ENCODE results near the gene PRRX2.
"Not testable (repeated sequence)": the region's sequence is repeated elsewhere in the genome, so short reads cannot be mapped to it uniquely, and the experiment has no call there.

PRRX2 gene

DNA sequence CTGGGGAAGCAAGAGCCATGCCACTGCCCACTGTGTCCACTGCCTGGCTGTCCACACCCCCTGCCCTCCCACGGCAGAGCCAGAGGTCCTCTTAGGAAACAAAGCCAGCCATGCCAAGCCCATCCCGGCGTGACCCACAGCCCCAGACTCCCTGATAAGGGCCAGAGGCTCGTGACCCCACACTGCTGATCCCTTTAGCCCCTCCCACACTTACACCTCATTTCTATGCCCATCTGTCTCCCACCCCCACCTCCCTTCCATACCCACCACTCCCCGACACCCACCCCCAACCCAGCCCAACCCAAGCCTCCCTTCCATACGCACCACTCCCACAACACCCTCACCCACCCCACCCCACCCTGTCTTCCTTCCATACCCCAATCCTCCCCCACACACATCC, 70.1 kb downstream of the PRRX2 start:
- DNase-seq (ENCODE audit: low read depth): no peak

DNA sequence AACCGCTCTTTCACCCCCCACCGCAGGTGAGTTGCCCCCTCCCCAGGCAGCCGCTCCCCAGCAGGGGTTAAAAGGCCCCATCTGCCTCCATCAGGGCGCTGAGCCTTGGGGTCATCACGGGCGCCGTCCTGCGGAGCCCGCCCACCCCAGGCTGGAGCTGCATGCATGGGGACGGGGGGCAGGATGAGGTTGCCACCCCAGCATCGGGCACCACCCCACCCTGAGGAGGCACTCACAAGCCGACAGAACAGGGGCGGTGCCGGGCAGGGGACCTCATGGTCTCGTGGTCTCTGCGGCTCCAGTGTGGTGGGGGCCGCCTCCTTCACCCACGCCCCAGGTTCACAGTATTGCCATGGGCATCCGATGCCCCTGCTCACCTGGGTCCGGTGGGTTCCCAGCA, 70.9 kb downstream of the PRRX2 start:
- no peak for DNase-seq (ENCODE audit: low read depth)

DNA sequence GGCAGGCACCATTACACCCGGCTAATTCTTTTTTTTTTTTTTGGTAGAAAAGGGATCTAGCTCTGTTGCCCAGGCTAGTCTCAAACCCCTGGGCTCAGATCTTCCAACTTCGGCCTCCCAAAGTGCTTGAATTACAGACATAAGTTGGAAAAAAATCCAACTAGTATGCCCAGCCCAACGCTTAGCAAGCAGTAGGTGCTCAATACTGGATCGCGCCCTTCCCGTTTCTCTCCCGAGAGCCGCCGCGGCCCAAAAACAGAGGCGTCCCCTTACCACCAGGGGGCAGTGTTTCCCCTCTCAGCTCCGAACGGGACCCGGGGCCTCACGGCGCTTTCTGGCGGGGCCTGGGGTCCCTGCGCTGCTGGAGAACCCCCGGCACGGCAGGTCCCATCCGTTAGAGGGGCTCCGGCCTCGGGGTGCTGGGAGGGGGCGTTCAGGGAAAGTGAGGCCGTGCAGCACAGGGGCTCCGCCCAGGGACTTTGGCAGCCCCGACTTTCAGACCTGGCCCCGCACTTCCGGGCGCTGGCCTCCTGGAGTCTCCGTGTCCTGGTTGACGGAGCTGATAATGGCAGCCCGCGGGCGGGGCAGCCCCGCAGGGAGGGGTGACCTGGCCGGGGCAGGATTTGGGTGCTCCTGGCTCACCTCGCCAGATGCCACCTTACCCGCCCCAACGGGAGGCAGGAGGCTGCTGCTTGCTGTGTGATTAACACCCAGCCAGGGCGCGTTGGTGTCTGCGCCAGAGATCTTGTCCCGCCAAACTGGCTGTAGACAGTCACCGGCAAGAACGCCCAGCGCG, 72.2 kb downstream of the PRRX2 start:
- no peak for DNase-seq (ENCODE audit: low read depth)

GRCh38 chr9:129739432-129739831, 74.0 kb downstream of the PRRX2 start:
- no peak for DNase-seq (ENCODE audit: low read depth)

DNA sequence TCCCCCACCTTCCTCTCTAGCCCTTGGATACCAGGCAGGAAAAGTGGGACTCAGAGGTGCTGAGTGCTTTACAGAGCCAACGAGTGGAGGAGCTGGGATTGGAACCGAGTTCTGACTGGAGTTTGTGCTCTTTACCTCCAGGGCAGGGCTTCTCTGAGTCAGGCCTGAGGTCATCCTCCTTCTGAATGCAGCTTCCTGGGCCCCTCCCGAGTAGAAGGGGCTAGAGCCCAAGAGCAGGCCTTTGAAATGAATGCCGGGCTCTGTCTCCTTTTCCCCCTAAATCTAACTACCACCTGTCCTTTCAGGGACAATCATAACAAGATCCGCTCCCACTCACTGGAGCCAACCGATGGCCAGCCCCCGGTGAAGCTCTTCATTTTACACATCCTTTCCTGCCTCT, 74.7 kb downstream of the PRRX2 start:
- DNase-seq (ENCODE audit: low read depth): no peak

DNA sequence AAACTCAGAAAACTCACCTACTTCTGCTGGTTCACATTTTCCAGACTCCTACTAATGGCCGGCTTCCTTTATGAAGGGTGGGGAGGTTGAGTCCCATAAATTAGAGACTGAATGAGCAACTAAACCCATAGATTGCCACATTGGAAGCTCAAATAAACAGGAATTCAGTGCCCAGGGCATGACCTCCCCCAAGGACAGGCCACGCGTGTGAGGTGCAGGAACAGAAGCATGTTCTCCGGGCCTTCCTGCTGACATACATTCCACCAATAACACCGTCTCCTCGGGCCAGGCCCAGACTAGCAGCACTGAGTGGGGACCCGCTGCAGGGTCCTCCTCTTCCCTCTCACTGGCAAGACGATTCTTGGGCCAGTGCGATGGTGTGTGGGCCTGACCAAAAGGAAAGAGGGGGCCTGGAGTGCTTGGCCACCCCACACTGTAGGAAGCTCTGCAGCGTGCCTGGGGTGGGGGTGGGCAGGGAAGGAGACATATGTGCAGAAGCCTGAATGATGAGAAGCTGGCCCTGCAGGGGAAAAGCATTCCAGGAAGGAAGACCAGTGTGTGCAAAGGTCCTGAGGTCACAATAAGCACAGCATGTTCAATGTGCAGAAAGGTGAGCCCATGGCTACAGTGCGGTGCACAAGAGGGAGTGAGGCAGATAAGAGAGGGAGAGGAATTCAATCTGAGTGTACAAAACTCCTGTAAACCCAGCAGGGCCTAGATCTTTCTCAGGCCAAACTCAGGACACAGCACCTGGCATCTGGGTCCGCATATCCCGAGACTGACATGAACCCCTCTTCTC, 75.4 kb downstream of the PRRX2 start:
- no peak for DNase-seq (ENCODE audit: low read depth)

GRCh38 chr9:129745200-129745599, 79.8 kb downstream of the PRRX2 start:
- no peak for DNase-seq (ENCODE audit: low read depth)

GRCh38 chr9:129746092-129746777, 80.8 kb downstream of the PRRX2 start:
- no peak for DNase-seq (ENCODE audit: low read depth)

DNA sequence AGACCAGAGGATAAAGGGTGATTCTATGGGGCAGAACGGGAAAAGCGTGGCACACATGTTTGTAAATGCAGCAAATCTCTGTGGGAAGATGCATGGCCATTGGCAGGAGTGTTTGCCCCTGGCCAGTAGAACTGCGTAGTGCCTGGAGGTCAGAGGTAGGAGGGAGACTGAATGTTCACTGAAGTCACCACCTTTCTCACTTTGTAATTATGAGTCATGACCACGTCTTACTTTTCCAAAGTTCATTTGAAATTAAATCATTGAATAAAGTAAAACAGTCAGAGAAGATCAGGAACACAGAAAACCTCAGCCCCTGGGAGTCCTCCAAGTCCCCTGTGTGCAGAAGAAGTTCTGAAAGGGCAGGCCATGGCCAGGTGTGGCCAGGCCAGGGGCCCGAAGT, 82.8 kb downstream of the PRRX2 start:
- DNase-seq (ENCODE audit: low read depth): no peak

- not testable (repeated sequence) for DNase-seq (ENCODE audit: low read depth)
Measured at GRCh38 chr9:129749052-129749451, 83.6 kb downstream of the PRRX2 start.

DNA sequence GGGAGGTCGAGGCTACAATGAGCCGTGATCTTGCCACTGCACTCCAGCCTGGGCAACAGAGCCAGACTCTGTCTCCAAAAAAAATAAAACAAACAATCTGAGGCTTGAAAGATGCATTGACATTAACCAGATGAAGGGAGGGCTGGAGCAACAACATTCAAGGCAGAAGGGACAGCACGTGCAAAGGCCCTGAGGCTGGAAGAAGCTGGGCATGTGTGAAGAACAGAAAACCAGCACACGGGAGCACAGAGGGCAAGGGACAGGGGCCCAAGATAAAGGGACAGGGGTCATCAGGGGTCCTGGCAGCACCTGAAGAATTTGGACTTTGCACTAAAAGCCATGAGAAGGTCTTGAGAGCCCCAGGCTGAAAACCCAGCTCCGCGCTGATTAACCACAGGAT, 84.1 kb downstream of the PRRX2 start:
- no peak for DNase-seq (ENCODE audit: low read depth)

GRCh38 chr9:129750013-129750638, 84.7 kb downstream of the PRRX2 start:
- DNase-seq (ENCODE audit: low read depth): no peak

- DNase-seq (ENCODE audit: low read depth): no peak
Measured at GRCh38 chr9:129751841-129752801, 86.7 kb downstream of the PRRX2 start.

DNA sequence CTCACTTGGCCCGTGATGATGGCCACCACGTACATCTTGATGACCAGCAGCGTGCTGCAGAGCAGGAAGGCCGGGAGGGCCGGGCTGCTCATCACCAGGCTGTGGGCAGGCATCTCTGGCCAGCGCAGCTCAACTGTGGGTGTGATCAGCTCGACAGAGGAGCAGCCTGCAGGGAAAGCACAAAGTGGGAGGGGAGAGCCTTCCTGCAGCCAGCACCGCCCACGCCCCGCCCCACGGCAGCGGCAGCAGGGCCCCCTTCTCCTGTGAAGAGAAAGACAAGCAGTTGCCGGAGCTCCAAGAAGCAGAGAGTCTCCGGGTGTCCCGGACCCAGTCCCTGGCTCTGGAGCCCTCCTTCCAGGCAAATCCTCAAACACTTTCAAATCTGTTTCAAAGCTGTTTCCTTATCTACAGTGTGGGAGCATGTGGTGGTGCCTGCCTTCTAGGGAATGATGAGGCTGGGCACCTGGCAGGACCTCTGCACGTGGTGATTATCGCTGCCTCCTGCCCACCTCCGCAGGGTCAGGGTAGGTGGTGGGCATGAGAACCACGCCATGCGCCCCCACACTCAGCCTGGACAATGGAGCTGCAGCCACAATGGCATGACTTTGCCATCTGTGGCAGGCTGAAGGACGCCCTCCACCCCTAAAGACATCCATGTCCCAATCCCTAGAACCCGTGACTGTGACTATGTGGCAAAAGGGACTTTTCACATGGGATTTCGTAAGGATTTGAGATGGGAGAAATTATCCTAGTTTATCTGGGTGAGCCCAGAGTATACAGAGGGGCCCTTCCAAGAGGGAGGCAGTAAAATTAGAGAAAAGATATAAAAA, 87.7 kb downstream of the PRRX2 start, which contains the start of gene PTGES:
Gene PTGES, minus strand, starts transcription at position 143 of the 830 bp plus-strand sequence. Its CDS starts 30 bp downstream, at position 113.
- no peak for DNase-seq (ENCODE audit: low read depth)

- no peak for DNase-seq (ENCODE audit: low read depth)
Measured at GRCh38 chr9:129755151-129755550, 89.7 kb downstream of the PRRX2 start.

DNA sequence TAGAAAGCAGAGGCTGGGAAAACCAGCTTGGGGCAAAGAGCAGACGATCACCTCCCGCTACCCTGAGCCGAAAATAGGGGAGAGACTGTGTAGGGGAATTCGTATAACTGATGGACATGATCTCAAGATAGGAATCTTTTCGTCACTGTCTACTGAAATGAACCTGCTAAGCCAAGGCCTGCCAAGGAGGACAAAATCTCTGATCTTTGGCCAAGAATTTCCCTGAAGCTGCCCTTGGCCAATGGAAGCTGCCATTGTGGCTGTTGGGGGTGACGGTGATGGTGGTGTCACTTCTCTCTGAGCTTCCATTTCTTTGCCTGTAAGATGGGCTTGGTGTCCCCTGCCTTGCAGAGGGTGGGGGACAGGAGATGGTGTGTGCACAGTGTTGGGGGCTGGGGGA, 90.7 kb downstream of the PRRX2 start:
- DNase-seq (ENCODE audit: low read depth): no peak

DNA sequence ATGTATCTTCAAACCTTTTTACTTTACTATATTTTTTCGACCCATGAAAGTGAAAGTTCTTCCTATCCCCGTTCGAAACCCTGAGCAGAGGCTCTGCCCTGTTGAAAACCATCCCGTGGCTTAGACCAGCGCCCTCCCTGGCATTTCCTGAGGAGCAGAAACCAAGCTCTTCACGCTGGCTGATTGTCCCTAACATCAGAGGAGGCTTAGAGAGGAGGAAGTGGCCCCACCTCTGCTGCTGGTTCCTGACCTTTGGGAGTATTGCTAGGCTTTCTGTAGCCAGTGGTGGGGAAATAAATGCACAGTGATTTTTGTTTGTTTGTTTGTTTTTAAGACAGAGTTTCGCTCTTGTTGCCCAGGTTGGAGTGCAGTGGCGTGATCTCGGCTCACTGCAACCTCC, 91.6 kb downstream of the PRRX2 start:
- DNase-seq (ENCODE audit: low read depth): no peak

DNA sequence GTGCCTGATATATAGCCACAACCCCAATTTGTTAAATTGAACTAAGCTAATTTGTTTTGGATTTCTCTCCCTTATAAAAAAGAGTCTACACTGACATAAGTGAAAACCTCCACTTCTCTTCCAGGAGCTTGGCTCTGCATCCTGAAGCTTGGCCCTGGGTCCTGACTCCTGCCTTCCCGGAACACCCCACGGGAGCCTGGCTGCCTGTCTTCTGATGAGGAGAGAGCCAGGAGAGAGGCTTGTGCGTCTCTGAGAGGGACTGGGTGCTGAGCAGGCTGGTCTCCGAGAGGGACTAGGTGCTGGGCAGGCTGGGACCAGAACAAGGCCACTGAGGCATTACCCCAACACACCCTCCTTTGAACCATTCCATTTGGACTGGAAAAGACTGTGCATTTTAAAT, 93.9 kb downstream of the PRRX2 start:
- DNase-seq (ENCODE audit: low read depth): no peak

GRCh38 chr9:129759804-129760502, 94.5 kb downstream of the PRRX2 start:
- DNase-seq (ENCODE audit: low read depth): no peak

- not testable (repeated sequence) for DNase-seq (ENCODE audit: low read depth)
Measured at GRCh38 chr9:129760784-129761183, 95.3 kb downstream of the PRRX2 start.

Measured in non-pigmented ciliary epithelial cell (primary cell).